Subcutaneous abdominal adipose tissue (tissue), 5 donors: ENCODE results near the gene BGN.

Source experiments
- H3K27ac ChIP-seq: one replicate; pipeline ENCODE4 v1.7.0; 2013; ENCODE audit warnings: low read depth, mild to moderate bottlenecking, inconsistent platforms, low read length, moderate library complexity
- H3K27me3 ChIP-seq, 5 donors: one replicate each; pipeline ENCODE4 v1.7.0; 2013; ENCODE audit warnings: low read length in 5 of 5, inconsistent platforms in 1 of 5; ENCODE audit not compliant: control insufficient read depth in 5 of 5, insufficient read depth in 4 of 5
- H3K36me3 ChIP-seq, 5 donors: one replicate each; pipeline ENCODE4 v1.7.0; 2013; ENCODE audit warnings: low read length in 5 of 5; ENCODE audit not compliant: control insufficient read depth in 5 of 5, insufficient read depth in 5 of 5
- H3K4me1 ChIP-seq, 5 donors: one replicate each; pipeline ENCODE4 v1.7.0; 2013; ENCODE audit warnings: low read length in 5 of 5, mild to moderate bottlenecking in 3 of 5, moderate library complexity in 1 of 5; ENCODE audit not compliant: control insufficient read depth in 5 of 5, insufficient read depth in 5 of 5
- H3K4me3 ChIP-seq, 5 donors: one replicate each; pipeline ENCODE4 v1.7.0; 2013; ENCODE audit warnings: low read length in 5 of 5, low read depth in 1 of 5
- H3K9ac ChIP-seq, 5 donors: one replicate each; pipeline ENCODE4 v1.7.0; 2013; ENCODE audit warnings: low read length in 5 of 5, mild to moderate bottlenecking in 4 of 5, moderate library complexity in 3 of 5
- H3K9me3 ChIP-seq, 5 donors: one replicate each; pipeline ENCODE4 v1.7.0; 2013; ENCODE audit warnings: low read length in 5 of 5; ENCODE audit not compliant: control insufficient read depth in 5 of 5
- donor health status: healthy.
- donor health status: healthy.
- donor health status: healthy.
- donor health status: healthy.
- donor health status: healthy.

Gene BGN

DNA sequence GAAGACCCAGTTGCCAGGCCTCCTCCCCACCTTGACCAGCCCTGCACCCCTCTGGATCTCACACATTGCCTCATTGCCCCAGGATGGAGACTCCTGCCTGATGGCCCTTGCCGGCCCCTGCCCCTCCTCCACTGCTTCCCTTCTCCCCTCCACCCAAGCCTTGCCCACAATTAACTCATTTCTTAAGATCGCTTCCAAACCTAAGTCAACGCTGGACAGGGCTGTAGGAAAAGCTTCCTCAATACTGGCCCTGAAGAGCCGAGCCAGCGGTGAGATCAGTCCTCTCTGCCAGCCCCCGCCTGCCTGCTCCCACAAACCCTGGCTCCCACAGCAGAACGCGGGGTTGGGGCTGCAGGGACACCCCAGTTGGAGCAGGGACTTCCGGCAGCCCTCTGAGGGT lies 16.9 kb upstream of the BGN start:
- no peak overlapping the region for H3K27ac ChIP-seq
- H3K4me1 ChIP-seq = peaks cover 5 to 27% (median 22%) of the 10 kb centered on the region in 5 donors
- no peaks in the 10 kb centered on the region for H3K36me3 ChIP-seq
- H3K9ac ChIP-seq = no peak overlapping the region
- peaks cover 16 to 52% (median 29%) of the 10 kb centered on the region in 5 donors for H3K27me3 ChIP-seq
- peaks cover 0 to 2% (median 0%) of the 10 kb centered on the region in 5 donors for H3K9me3 ChIP-seq
- H3K4me3 ChIP-seq = no peak overlapping the region

DNA sequence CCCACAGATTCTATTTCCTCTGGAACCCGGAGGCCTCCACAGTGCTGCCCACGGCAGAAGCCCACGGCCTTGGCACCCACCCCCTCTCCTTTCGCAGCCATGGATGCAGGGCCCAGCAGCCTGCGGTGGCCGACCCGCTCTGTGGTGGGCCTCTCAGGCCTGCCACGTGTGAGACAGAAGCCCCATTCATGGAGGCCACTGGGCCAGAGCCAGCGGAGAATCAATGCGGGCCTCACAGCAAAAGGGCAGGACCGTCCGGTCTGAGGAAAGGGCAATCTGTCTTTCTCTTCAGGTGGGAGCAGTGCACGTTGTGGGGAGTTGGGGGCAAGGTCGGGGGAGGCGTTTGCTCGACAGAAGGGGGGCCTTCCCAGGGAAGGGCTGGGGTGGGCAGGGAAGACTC lies 16.0 kb upstream of the BGN start:
- H3K9me3 ChIP-seq = peaks cover 0 to 2% (median 0%) of the 10 kb centered on the region in 5 donors
- no peak overlapping the region for H3K9ac ChIP-seq
- peaks cover 5 to 27% (median 22%) of the 10 kb centered on the region in 5 donors for H3K4me1 ChIP-seq
- H3K36me3 ChIP-seq = no peaks in the 10 kb centered on the region
- H3K27me3 ChIP-seq = peaks cover 21 to 56% (median 29%) of the 10 kb centered on the region in 5 donors
- no peak overlapping the region for H3K27ac ChIP-seq
- H3K4me3 ChIP-seq = no peak overlapping the region

DNA sequence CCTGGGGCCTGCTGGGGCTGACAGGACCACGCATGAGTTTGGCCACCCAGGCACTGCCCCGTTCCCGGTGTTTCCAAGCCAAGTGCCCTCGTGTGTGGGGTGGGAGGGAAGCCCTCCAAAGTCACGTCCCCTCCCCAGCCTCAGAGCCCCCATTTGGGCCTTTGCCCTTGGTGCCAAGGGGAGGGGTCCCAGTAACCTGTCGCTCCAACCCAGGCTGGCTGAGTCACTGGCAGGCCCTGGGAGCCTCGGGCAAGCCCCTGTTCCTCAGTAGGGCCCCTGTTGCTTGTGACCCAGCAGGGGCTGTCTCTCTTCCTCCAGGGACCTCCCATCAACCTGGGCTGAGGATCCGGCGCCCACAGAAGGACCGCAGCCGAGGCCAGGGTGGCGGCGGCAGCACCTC lies 13.7 kb upstream of the BGN start:
- peaks cover 0 to 15% (median 13%) of the 10 kb centered on the region in 5 donors for H3K4me1 ChIP-seq
- H3K27ac ChIP-seq = no peak overlapping the region
- H3K9ac ChIP-seq = no peak overlapping the region
- H3K27me3 ChIP-seq = peaks cover 21 to 58% (median 26%) of the 10 kb centered on the region in 5 donors
- H3K9me3 ChIP-seq = peaks cover 0 to 2% (median 0%) of the 10 kb centered on the region in 5 donors
- no peaks in the 10 kb centered on the region for H3K36me3 ChIP-seq
- H3K4me3 ChIP-seq = no peak overlapping the region

DNA sequence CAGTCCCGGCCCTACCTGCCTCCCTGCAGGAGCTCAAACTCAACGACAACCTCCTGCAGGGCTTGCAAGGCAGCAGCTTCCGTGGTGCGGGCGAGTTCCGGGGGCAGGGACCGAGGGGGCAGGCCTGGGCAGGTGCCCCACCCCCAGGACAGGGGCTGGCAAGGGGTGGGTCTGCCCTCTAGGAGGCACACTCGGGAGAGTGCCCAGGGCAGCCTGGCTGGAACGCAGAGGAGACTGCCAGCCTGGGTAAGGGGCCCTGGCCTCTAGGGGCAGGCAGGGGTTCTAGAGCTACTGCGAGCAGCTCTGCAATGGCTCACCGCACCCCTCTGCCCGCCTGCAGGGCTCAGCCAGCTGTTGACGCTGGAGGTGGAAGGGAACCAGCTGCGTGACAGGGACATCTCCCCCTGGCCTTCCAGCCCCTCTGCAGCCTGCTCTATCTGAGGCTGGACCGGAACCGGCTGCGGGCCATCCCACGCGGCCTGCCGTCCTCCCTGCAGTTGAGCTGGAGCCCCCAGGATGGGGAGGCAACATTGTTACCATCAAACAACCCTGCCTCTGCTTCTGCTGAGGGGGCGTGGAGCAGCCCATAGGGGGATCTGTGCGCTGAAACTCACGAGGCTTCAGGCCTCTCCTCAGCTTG lies 12.3 kb upstream of the BGN start:
- Histone ChIP-seq H3K27ac (no peak overlapping the region), H3K9me3 (peaks cover 0 to 2% (median 0%) of the 10 kb centered on the region in 5 donors), H3K4me1 (peaks cover 0 to 4% (median 2%) of the 10 kb centered on the region in 5 donors)

DNA sequence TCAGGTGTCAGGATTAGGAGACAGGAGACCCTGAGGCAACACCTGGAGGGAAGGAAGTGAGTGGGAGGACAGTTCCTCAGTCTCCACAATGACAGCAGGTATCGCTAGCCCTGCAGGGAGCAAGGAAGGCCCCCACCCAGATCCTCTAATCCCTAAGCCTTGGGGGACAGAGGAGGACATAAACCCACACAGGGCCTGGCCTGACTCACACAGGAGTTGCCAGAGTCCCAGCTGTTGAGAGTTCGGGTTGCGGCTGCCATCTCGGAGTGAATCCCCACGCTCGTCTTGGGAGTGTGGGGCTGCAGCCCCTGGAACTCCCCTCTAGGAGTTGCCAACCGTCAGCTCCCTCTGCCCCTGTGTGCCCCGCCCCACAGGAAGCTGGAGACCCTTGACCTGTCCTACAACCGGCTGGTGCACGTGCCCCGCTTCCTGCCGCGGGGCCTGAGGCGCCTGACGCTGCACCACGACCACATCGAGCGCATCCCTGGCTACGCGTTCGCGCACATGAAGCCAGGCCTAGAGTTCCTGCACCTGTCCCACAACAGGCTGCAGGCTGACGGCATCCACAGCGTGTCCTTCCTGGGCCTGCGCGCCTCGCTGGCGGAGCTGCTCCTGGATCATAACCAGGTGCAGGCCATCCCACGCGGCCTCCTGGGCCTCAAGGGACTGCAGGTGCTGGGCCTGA lies 9.2 kb upstream of the BGN start:
- no peaks in the 10 kb centered on the region for H3K36me3 ChIP-seq
- no peak overlapping the region for H3K27ac ChIP-seq
- peaks cover 0 to 18% (median 10%) of the 10 kb centered on the region in 5 donors for H3K4me1 ChIP-seq
- H3K4me3 ChIP-seq = no peak overlapping the region
- H3K27me3 ChIP-seq = peaks cover 13 to 36% (median 14%) of the 10 kb centered on the region in 5 donors
- H3K9ac ChIP-seq = no peak overlapping the region
- H3K9me3 ChIP-seq = no peaks in the 10 kb centered on the region

More for the DNA sequence above, 12.3 kb upstream of the BGN start:
- no peak overlapping the region for H3K9ac ChIP-seq
- no peaks in the 10 kb centered on the region for H3K36me3 ChIP-seq
- H3K27me3 ChIP-seq = peaks cover 13 to 52% (median 31%) of the 10 kb centered on the region in 5 donors
- no peak overlapping the region for H3K4me3 ChIP-seq

DNA sequence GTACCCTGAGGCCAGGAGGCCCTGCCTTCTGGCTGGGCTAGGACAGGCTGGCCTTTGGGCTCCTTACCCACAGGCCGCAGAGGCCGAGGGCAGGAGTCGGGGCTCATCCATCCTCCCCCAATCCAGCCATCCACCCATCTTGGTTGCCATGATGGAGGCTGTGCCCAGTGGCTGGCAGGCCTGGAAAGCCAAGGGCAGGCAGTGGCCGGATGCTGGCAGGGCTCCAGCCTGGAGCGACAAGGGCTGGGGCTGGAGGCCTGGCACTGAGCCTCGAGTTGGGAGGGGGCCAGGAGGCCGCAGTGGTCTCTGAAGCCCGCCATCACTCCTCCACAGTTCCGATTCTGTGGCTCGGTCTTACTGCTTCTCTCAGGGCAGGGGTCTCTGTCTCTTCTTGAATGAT lies 8.6 kb upstream of the BGN start:
- Histone ChIP-seq H3K27me3 (peaks cover 8 to 30% (median 13%) of the 10 kb centered on the region in 5 donors), H3K4me3 (no peak overlapping the region), H3K4me1 (peaks cover 0 to 18% (median 10%) of the 10 kb centered on the region in 5 donors), H3K27ac (no peak overlapping the region), H3K9ac (no peak overlapping the region), H3K9me3 (no peaks in the 10 kb centered on the region), H3K36me3 (no peaks in the 10 kb centered on the region)

DNA sequence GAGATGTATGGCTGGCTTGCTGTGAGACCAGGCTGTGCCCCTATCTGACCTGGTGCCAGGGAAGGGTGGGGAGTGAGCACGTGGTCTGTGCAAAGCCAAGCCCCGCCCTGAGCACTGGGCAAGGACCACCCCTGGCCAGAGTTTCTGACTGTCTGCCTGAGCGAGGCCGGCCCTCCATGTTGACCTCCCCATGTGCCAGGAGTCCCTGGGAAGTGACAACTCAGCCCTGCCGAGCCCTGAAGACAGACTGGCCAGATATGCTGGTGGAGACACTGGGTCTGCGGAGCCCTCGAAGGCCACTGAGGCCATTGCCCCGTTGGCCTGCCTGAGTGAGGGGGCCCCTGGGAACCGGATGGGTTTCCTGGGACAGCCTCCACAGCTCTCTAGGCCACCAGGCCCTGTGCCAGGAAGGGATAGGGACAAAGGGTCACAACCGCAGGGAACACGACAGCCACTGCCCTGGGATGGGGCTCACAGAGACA lies 7.1 kb upstream of the BGN start:
- H3K27ac ChIP-seq = no peak overlapping the region
- H3K36me3 ChIP-seq = no peaks in the 10 kb centered on the region
- no peak overlapping the region for H3K4me3 ChIP-seq
- peaks cover 0 to 25% (median 10%) of the 10 kb centered on the region in 5 donors for H3K4me1 ChIP-seq
- H3K9ac ChIP-seq = no peak overlapping the region
- peaks cover 13 to 22% (median 15%) of the 10 kb centered on the region in 5 donors for H3K27me3 ChIP-seq
- no peaks in the 10 kb centered on the region for H3K9me3 ChIP-seq

DNA sequence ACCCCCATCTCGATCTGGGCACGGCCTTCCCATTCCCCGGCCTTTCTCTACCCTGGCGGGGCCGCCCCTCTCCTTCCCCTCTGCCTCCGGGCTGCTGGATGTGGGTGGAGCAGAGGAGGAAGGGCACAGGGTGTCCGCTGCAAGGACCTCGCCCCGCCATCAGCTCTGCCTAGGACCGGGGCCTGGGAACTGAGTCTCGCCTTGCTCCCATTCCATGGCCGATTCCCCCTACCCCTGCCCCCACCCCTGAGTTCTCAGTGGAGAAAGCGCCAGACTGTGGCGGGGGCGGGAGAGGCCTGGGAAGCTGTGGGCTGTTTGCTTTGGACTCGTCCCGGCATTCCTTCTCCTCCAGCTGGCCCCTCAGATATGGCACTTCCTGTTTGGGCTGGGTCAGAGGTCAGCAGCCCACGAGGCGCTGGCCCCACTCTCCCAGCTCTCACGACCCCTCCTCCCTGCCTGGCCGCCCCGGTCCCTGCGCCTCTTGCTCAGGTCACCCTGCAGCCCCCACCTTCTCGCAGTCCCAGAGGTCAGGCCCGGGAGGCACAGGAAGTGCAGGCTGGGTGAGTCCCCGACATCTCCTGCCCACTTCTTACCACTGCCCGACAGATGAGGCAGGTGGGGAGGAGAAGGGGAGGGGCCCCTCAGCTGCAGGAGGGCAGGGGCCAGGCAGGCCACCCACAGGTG lies 6.4 kb upstream of the BGN start:
- H3K9me3 ChIP-seq = peaks cover 0 to 3% (median 0%) of the 10 kb centered on the region in 5 donors
- H3K9ac ChIP-seq = no peak overlapping the region
- peaks cover 0 to 25% (median 10%) of the 10 kb centered on the region in 5 donors for H3K4me1 ChIP-seq
- no peak overlapping the region for H3K4me3 ChIP-seq
- H3K27me3 ChIP-seq = peaks cover 10 to 18% (median 15%) of the 10 kb centered on the region in 5 donors
- H3K36me3 ChIP-seq = no peaks in the 10 kb centered on the region
- H3K27ac ChIP-seq = no peak overlapping the region

DNA sequence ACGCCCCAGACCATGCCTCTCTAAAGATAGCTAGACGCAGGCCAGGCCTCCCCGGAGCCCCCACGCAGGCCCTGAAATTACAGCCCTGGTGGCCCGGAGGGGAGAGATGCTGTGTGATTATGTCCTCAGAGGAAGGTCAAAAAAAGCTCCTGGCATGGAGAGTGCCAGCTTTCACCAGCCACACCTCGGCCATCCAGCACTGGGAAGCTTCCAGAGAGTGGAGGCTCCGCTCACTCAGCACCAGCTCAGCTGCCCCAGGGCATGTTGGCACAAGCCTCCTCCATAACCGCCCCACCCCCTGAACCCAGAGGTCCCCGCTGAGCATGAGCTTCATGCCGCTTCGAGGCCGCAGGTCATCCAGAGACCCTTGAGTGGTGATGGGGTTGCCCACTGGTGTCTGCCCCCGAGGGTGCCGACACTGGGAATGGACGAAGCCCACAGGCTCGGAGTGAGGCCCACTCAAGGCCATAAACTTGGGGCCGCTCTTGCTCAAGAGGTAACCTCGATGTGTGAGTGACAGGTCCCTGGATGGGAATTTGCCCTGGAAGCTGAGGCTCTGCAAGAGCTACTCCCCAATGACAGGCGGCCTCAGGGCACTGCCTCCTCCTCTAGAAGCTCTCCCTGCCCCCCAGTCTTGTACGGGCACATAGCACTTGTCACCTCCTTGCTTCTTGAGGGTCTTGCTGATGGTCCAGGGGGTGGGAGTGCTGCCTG lies 4.4 kb upstream of the BGN start:
- peaks cover 0 to 4% (median 0%) of the 10 kb centered on the region in 5 donors for H3K9me3 ChIP-seq
- H3K9ac ChIP-seq = no peak overlapping the region
- no peak overlapping the region for H3K27ac ChIP-seq
- peaks cover 11 to 21% (median 21%) of the 10 kb centered on the region in 5 donors for H3K27me3 ChIP-seq
- no peaks in the 10 kb centered on the region for H3K36me3 ChIP-seq
- peaks cover 0 to 26% (median 16%) of the 10 kb centered on the region in 5 donors for H3K4me1 ChIP-seq
- no peak overlapping the region for H3K4me3 ChIP-seq
